Subcutaneous adipose tissue (tissue), 4 donors: ENCODE data around the gene NEMF. TPM values are rescaled to one million over a fixed set of nuclear protein-coding genes. Genes with fewer than 3 reads are reported as not detected.

ENCODE experiments used
- CTCF ChIP-seq: fragments of 450-650 bp; IDR thresholded peaks from one replicate; pipeline ENCODE4 v1.5.1; 2016; ENCODE audit warnings: low read depth, mild to moderate bottlenecking, control low read depth, antibody characterized with exemption, moderate library complexity
- total RNA-seq, 4 donors: library from RNA; depleted of rRNA; stranded (reverse); fragments of >200 nt; gene quantifications; one replicate each; pipeline ENCODE4 v1.1.0, GENCODE V29; 2016

NEMF gene
- total RNA-seq, 4 donors from 2014 or later = 81.0 to 126 (median 84.8) TPM

GRCh38 chr14:49893309-49894213 lies 41.0 kb upstream of the NEMF start:
- TF ChIP-seq CTCF = no peak

GRCh38 chr14:49892636-49893308 lies 40.2 kb upstream of the NEMF start, which contains the start of gene ARF6:
TSS of gene ARF6 (plus strand) at chr14:49893082. CDS start at chr14:49893737, 655 bp downstream.
- TF ChIP-seq CTCF = no peak

- no peak for TF ChIP-seq CTCF
Observed at GRCh38 chr14:49892301-49892635, 39.7 kb upstream of the NEMF start.

- no peak for TF ChIP-seq CTCF
Observed at GRCh38 chr14:49888293-49888692, 35.7 kb upstream of the NEMF start.

- TF ChIP-seq CTCF = no peak
Observed at GRCh38 chr14:49886523-49886922, 33.9 kb upstream of the NEMF start.

- TF ChIP-seq CTCF = no peak
Observed at GRCh38 chr14:49882826-49883694, 30.5 kb upstream of the NEMF start.
